ENCODE measurements around the gene SIMC1.

DNA sequence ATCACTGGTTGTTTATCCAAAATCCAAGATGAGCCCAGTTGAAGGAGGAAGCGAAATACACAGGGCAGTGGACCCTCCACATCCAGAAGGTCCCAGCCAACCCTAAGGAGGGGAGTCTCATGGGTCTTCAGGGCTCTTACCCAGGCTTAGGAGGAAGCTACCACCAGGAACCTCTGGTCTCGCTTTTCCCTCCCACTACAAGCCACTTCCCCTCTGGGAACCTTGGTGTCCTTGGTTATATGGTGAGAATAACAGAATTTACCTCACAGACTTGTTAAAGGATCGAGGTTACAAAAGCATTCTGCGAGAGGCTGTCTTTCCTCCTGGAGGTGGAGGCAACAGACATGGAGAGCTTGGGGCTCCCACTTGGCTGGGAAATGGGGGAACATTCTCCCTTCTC is 153.8 kb downstream of the SIMC1 start:
- TF ChIP-seq, protein P1, sequence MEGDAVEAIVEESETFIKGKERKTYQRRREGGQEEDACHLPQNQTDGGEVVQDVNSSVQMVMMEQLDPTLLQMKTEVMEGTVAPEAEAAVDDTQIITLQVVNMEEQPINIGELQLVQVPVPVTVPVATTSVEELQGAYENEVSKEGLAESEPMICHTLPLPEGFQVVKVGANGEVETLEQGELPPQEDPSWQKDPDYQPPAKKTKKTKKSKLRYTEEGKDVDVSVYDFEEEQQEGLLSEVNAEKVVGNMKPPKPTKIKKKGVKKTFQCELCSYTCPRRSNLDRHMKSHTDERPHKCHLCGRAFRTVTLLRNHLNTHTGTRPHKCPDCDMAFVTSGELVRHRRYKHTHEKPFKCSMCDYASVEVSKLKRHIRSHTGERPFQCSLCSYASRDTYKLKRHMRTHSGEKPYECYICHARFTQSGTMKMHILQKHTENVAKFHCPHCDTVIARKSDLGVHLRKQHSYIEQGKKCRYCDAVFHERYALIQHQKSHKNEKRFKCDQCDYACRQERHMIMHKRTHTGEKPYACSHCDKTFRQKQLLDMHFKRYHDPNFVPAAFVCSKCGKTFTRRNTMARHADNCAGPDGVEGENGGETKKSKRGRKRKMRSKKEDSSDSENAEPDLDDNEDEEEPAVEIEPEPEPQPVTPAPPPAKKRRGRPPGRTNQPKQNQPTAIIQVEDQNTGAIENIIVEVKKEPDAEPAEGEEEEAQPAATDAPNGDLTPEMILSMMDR (IDR thresholded peaks at IDR 0.05) = no peak
- TF ChIP-seq POLR2A (IDR thresholded peaks at IDR 0.05) = no peak
